NT2/D1 (cell line): ENCODE results near the gene NR2C2.

Experiments
- SUZ12 ChIP-seq: IDR thresholded peaks from 2 replicates; pipeline ENCODE4 v1.6.1; 2011; ENCODE audit not compliant: insufficient read length, insufficient read depth; ENCODE audit errors: extremely low read depth
- ZNF274 ChIP-seq: IDR thresholded peaks from 2 replicates; pipeline ENCODE4 v1.6.1; 2011; ENCODE audit warnings: mild to moderate bottlenecking, low read depth, low read length

GRCh38 chr3:14957153-14957552 is 9.8 kb downstream of the NR2C2 start:
- TF ChIP-seq ZNF274 = no peak
- TF ChIP-seq SUZ12 = no peak
